BE2C (cell line): ENCODE data around the gene TRPV4.
"Not testable (repeated sequence)": the region's sequence is repeated elsewhere in the genome, so short reads cannot be mapped to it uniquely, and the experiment has no call there.

Source experiments
- DNase-seq: peaks from one replicate; pipeline ENCODE4 v3.0.0-alpha.2; 2020
- H3K27me3 ChIP-seq: fragments of 250-450 bp; sonication (Bioruptor Pico); 2 replicates; pipeline ENCODE4 v1.5.1; 2020; ENCODE audit warnings: mild to moderate bottlenecking
- H3K36me3 ChIP-seq: fragments of 250-450 bp; sonication (Bioruptor Pico); 2 replicates; pipeline ENCODE4 v1.5.1; 2020; ENCODE audit warnings: mild to moderate bottlenecking
- H3K4me1 ChIP-seq: fragments of 250-450 bp; sonication (Bioruptor Pico); 2 replicates; pipeline ENCODE4 v1.5.1; 2020
- H3K4me3 ChIP-seq: 2 replicates; pipeline ENCODE4 v1.5.1; 2011; ENCODE audit warnings: low read depth, low read length
- H3K9me3 ChIP-seq: fragments of 250-450 bp; sonication (Bioruptor Pico); 2 replicates; pipeline ENCODE4 v1.5.1; 2020
- TF ChIP-seq, protein P1 (sequence below): IDR thresholded peaks from 2 replicates; pipeline ENCODE4 v1.5.1; 2012; ENCODE audit warnings: mild to moderate bottlenecking, low read depth, low read length

The TRPV4 gene

DNA sequence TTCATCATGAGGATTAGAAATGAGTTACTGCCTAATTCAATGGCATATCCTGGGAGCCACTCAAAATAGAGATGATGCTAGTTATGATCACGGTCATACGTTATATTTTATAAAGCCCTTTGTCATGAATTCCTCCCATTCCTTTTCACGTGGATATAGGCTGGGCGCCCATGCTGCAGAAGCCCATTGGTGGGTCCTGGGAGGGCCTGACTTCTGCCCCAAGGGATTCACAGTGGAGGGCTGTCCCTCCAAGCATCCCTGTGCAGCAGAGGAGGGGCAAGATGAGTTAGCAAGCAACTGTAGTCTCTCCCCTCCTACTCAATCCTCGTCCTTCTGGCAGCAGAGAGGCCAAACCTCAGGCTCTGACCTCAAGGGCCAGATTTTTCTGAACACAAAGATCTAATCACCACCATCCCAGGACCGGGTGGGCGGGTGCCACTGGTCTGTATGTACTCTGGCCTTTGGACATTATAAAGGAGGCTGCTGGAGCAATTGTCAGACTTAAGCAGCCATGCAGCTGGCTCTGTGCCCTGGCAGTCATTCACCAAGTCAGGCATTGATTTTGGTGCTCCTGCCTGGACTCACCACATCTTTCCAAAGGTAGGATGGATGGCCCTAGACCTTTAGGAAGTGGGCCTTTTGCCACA lies 38.6 kb upstream of the TRPV4 start:
- Histone ChIP-seq H3K4me3 (no peak overlapping the region), H3K36me3 (no peaks in the 10 kb centered on the region; the same call in 1 of the 2 replicates), H3K27me3 (no peaks in the 10 kb centered on the region), H3K9me3 (no peaks in the 10 kb centered on the region), H3K4me1 (peaks cover 4% of the 10 kb centered on the region; the same call in 1 of the 2 replicates)
- TF ChIP-seq, protein P1, sequence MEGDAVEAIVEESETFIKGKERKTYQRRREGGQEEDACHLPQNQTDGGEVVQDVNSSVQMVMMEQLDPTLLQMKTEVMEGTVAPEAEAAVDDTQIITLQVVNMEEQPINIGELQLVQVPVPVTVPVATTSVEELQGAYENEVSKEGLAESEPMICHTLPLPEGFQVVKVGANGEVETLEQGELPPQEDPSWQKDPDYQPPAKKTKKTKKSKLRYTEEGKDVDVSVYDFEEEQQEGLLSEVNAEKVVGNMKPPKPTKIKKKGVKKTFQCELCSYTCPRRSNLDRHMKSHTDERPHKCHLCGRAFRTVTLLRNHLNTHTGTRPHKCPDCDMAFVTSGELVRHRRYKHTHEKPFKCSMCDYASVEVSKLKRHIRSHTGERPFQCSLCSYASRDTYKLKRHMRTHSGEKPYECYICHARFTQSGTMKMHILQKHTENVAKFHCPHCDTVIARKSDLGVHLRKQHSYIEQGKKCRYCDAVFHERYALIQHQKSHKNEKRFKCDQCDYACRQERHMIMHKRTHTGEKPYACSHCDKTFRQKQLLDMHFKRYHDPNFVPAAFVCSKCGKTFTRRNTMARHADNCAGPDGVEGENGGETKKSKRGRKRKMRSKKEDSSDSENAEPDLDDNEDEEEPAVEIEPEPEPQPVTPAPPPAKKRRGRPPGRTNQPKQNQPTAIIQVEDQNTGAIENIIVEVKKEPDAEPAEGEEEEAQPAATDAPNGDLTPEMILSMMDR: no peak
- DNase-seq: no peak

DNA sequence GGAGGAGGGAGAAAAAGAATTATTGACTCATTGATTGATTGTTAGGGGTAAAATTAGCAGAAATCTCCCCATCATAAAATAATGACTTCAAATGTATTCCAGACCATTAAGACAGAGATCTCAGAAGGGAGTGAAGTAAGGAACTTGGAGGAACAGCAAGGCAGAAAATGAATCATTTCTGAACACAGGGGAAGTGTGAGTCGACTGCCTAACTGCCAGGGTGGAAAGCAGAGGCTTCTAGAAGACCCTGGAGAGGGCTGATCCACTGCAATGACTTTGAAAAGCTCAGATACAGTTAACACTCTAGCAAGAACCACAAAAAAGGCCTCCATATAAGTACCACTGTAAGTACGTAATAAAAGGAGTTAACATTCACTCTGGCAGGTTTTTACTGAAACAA lies 37.5 kb upstream of the TRPV4 start:
- Histone ChIP-seq H3K4me3 (no peak overlapping the region), H3K9me3 (no peaks in the 10 kb centered on the region; the same call in 1 of the 2 replicates), H3K27me3 (no peaks in the 10 kb centered on the region), H3K36me3 (no peaks in the 10 kb centered on the region; the same call in 1 of the 2 replicates), H3K4me1 (peaks cover 4% of the 10 kb centered on the region; the same call in 1 of the 2 replicates)
- TF ChIP-seq, protein P1: no peak
- no peak for DNase-seq

DNA sequence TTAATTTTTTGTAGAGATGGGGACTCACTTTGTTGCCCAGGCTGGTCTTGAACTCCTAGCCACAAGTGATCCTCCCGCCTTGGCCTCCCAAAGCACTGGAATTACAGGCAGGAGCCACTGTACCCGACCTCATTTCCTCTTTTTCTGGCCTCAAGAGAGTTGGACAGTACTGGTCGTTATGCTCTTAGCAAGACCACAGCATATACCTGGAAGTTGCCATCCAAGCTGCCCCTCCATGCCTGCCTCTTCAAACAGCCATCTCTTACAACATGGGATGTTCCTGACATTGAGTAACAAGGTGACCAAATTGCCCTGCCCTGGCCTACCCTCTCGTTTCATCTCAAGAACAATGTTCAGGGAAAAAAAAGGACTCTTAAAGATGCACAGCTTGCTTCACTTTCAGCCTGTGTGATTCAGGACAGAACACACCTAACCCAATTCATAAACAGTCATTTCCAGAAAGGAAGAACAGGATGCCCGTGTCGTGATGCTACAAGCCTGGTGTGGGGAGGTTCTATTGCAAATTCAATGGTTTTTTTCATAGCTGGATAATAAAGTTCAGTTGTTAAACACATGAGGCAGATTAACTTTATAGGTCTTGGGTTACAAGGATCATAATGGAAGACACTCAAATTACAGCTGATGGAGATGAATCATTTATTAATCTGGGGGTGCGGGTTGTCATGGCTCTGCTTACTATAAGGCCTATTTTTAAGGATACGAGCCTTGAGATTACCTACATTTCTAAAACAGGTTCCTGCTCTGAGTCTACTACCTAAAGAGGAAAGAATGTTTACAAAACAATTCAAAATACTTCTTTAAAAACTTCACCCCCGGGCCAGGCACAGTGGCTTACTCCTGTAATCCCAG lies 35.2 kb upstream of the TRPV4 start:
- TF ChIP-seq, protein P1: no peak
- Histone ChIP-seq H3K4me3 (no peak overlapping the region), H3K4me1 (peaks cover 4% of the 10 kb centered on the region; the same call in 1 of the 2 replicates), H3K27me3 (no peaks in the 10 kb centered on the region), H3K9me3 (no peaks in the 10 kb centered on the region; the same call in 1 of the 2 replicates), H3K36me3 (no peaks in the 10 kb centered on the region; the same call in 1 of the 2 replicates)
- no peak for DNase-seq

DNA sequence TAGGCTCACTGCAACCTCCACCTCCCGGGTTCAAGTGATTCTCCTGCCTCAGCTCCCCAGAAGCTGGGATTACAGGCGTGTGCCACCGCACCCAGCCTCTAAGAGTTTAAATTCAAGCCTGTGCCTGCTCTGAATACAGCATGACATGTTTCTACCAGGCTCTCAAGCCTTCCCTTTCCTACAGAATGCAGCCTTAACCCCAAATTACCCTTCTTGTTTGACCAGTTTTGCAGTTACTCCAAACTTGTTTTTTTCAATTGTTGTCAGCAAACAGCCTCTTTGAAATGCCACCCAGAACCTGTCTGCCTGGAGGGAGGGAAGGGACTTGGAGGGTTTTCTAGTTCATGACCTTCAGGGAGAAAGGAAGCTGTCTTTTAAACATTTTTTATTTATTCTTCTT lies 31.7 kb upstream of the TRPV4 start:
- no peaks in the 10 kb centered on the region for H3K36me3 ChIP-seq
- H3K4me1 ChIP-seq: no peaks in the 10 kb centered on the region
- H3K4me3 ChIP-seq: no peak overlapping the region
- no peaks in the 10 kb centered on the region; the same call in 1 of the 2 replicates for H3K9me3 ChIP-seq
- DNase-seq: no peak
- TF ChIP-seq, protein P1: no peak
- H3K27me3 ChIP-seq: no peaks in the 10 kb centered on the region

DNA sequence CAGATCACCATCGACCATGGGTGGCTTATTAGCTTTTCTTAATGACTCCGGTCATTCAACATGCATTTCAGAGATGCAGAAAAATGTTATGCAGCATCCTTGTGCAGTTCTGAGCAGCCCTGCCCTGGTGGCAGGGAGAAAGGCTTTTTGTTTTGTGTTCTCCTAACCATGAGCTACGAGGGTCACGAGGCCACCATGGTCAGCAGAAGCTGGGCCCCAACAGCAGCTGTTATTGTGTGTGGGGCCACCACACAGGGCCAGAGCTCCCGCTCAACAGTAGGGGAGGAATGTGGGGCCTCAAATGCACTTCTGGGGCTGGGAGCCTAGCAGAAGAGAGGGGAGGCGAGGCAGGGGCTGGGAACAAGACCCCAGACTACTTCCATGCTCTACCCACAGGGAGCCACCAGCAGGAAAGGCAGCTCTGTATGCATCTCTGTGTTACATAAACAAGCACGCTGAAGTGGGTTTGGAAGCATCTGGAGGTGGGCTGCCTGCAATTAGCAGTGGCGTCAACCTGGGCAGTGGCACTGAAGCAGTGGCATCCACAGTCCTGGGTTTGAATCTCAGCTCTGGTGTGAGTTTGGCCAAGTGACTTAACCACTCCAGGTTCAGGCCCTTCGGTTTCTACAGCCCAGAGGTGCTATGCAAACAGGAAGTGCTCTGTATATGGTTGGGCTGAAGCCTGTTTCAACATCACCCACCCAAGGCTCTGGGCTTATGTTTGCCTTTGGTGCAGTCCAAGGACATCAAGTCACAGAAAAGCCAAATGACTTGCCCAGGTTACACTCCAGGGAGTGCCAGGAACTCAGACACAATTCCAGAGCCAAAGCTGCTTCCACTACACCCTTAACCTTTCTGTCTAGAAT lies 30.9 kb upstream of the TRPV4 start:
- no peaks in the 10 kb centered on the region for H3K36me3 ChIP-seq
- H3K4me1 ChIP-seq: no peaks in the 10 kb centered on the region
- no peaks in the 10 kb centered on the region; the same call in 1 of the 2 replicates for H3K9me3 ChIP-seq
- DNase-seq: no peak
- H3K27me3 ChIP-seq: no peaks in the 10 kb centered on the region
- TF ChIP-seq, protein P1: no peak
- no peak overlapping the region for H3K4me3 ChIP-seq

DNA sequence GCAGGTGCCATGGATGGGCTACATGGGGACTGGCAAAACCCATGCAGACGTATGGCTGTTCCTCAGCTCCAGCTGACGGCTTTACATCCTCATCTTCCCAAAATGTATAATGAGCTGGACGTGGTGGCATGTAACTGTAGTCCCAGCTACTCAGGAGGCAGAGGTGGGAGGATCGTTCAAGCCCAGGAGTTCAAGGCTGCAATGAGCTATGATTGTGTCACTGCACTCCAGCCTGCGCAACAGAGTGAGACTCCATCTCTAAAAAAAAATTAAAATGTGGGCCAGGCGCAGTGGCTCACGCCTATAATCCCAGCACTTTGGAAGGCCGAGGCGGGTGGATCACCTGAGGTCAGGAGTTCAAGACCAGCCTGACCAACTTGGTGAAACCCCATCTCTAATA lies 29.3 kb upstream of the TRPV4 start:
- H3K27me3 ChIP-seq, H3K4me1 ChIP-seq, H3K9me3 ChIP-seq, H3K4me3 ChIP-seq, DNase-seq, H3K36me3 ChIP-seq: not testable (repeated sequence)
